Omental fat pad (tissue), 4 donors: Measurements from ENCODE around the gene VSTM1. TPM values are rescaled to one million over a fixed set of nuclear protein-coding genes. Genes with fewer than 3 reads are reported as not detected.

Experiments used
- ATAC-seq: fragments of 150-250 bp; one replicate; pipeline ENCODE4 v1.9.1; 2016; ENCODE audit warnings: mild to moderate bottlenecking, moderate library complexity; ENCODE audit not compliant: low FRiP score
- DNase-seq: peaks from one replicate; pipeline ENCODE4 v3.0.0-alpha.2; 2019; ENCODE audit warnings: low spot score
- CTCF ChIP-seq, 3 donors: fragments of 450-650 bp; IDR thresholded peaks; one replicate each; pipeline ENCODE4 v1.5.1; 2016 to 2017; ENCODE audit warnings: antibody characterized with exemption in 3 of 3, mild to moderate bottlenecking in 3 of 3, moderate library complexity in 2 of 3
- total RNA-seq, 4 donors: library from RNA; depleted of rRNA; stranded (reverse); fragments of >200 nt; gene quantifications; one replicate each; pipeline ENCODE4 v1.1.0, GENCODE V29; 2016

The VSTM1 gene
- total RNA-seq, 4 donors from 2014 or later, result not detected

GRCh38 chr19:54023191-54023590, 40.5 kb downstream of the VSTM1 start:
- ATAC-seq (no peak), DNase-seq (no peak)
- TF ChIP-seq CTCF (IDR thresholded peaks at IDR 0.05), result no peak

GRCh38 chr19:54021932-54022331, 41.8 kb downstream of the VSTM1 start:
- no peak for DNase-seq
- ATAC-seq, result no peak
- no peak for TF ChIP-seq CTCF (IDR thresholded peaks at IDR 0.05)

- no peak for TF ChIP-seq CTCF (IDR thresholded peaks at IDR 0.05)
- DNase-seq (no peak), ATAC-seq (no peak)
Measured at GRCh38 chr19:54021363-54021762, 42.3 kb downstream of the VSTM1 start.

GRCh38 chr19:54017261-54017660, 46.4 kb downstream of the VSTM1 start:
- no peak for TF ChIP-seq CTCF (IDR thresholded peaks at IDR 0.05)
- DNase-seq, result no peak
- ATAC-seq, result no peak

GRCh38 chr19:54014920-54015560, 48.7 kb downstream of the VSTM1 start:
- ATAC-seq (no peak), DNase-seq (no peak)
- TF ChIP-seq CTCF (IDR thresholded peaks at IDR 0.05), result no peak

GRCh38 chr19:54013866-54014265, 49.8 kb downstream of the VSTM1 start:
- DNase-seq (no peak), ATAC-seq (no peak)
- no peak for TF ChIP-seq CTCF (IDR thresholded peaks at IDR 0.05)

GRCh38 chr19:54011507-54012211, 52.0 kb downstream of the VSTM1 start:
- no peak for TF ChIP-seq CTCF (IDR thresholded peaks at IDR 0.05)
- no peak for DNase-seq
- no peak for ATAC-seq
